Measurements from ENCODE around the gene ADGRD1.

ADGRD1 gene

GRCh38 chr12:131092901-131093603 lies 139.3 kb downstream of the ADGRD1 start:
- DNase-seq, result no peak

GRCh38 chr12:131093604-131093955 lies 139.9 kb downstream of the ADGRD1 start:
- DNase-seq, result no peak

GRCh38 chr12:131093971-131094830 lies 140.5 kb downstream of the ADGRD1 start:
- no peak for DNase-seq

- no peak for DNase-seq
These were observed 141.4 kb downstream of the ADGRD1 start for GRCh38 chr12:131094831-131095805.

- DNase-seq, result no peak
These were observed 142.3 kb downstream of the ADGRD1 start for GRCh38 chr12:131095826-131096680.

GRCh38 chr12:131096681-131097181 lies 143.0 kb downstream of the ADGRD1 start:
- DNase-seq, result no peak

- no peak for DNase-seq
These were observed 143.8 kb downstream of the ADGRD1 start for GRCh38 chr12:131097202-131098177.

- DNase-seq, result no peak
These were observed 144.7 kb downstream of the ADGRD1 start for GRCh38 chr12:131098178-131098981.

GRCh38 chr12:131100031-131100674 lies 146.4 kb downstream of the ADGRD1 start:
- DNase-seq, result no peak

- no peak for DNase-seq
These were observed 147.3 kb downstream of the ADGRD1 start for GRCh38 chr12:131101006-131101405.

GRCh38 chr12:131101703-131102492 lies 148.2 kb downstream of the ADGRD1 start:
- DNase-seq, result no peak

GRCh38 chr12:131102493-131102931 lies 148.8 kb downstream of the ADGRD1 start:
- DNase-seq, result no peak

- no peak for DNase-seq
These were observed 149.4 kb downstream of the ADGRD1 start for GRCh38 chr12:131102991-131103668.

GRCh38 chr12:131103669-131104462 lies 150.2 kb downstream of the ADGRD1 start:
- no peak for DNase-seq

GRCh38 chr12:131104463-131105350 lies 151.0 kb downstream of the ADGRD1 start:
- peak; percentile 71 for DNase-seq
